Measurements from ENCODE around the gene RIC8B. TPM values are rescaled to one million over a fixed set of nuclear protein-coding genes. Genes with fewer than 3 reads are reported as not detected.

Gene RIC8B
- total RNA-seq, 2 donors from 2014 or later = 15.6 to 22.1 TPM

- 87 to 90% methylated on average over 5 of the region's 5 CpGs for WGBS, 2 donors
- ATAC-seq (no peak), DNase-seq (no peak)
- TF ChIP-seq CTCF (IDR thresholded peaks at IDR 0.05) = no peak
- no peak for TF ChIP-seq POLR2A (IDR thresholded peaks at IDR 0.05)
- H3K9me3 ChIP-seq = no peaks in the 10 kb centered on the region
- H3K27me3 ChIP-seq = no peaks in the 10 kb centered on the region
- H3K36me3 ChIP-seq (replicated peaks in 1 of 2; ENCODE audit: insufficient read depth in 1 of 2, low read depth in 2 of 2) = no peaks in the 10 kb centered on the region
- no peak overlapping the region for H3K27ac ChIP-seq
- H3K4me1 ChIP-seq = peaks cover 24% of the 10 kb centered on the region
- intact Hi-C loops (cut with DNase I) = no loop called here
- no peak overlapping the region for H3K4me3 ChIP-seq
Observed at GRCh38 chr12:106783515-106783914, 9.0 kb downstream of the RIC8B start.

GRCh38 chr12:106790020-106790419 is 15.5 kb downstream of the RIC8B start:
- H3K27me3 ChIP-seq = no peaks in the 10 kb centered on the region
- ATAC-seq (no peak), DNase-seq (no peak)
- no peak overlapping the region for H3K4me3 ChIP-seq
- no peaks in the 10 kb centered on the region for H3K9me3 ChIP-seq
- H3K4me1 ChIP-seq = no peaks in the 10 kb centered on the region
- peaks cover 0 to 3% of the 10 kb centered on the region in 2 donors for H3K36me3 ChIP-seq (replicated peaks in 1 of 2; ENCODE audit: insufficient read depth in 1 of 2, low read depth in 2 of 2)
- H3K27ac ChIP-seq = no peak overlapping the region
- intact Hi-C loops (cut with DNase I) = no loop called here
- TF ChIP-seq POLR2A (IDR thresholded peaks at IDR 0.05) (no peak), CTCF (IDR thresholded peaks at IDR 0.05) (no peak)
- 62 to 65% methylated on average over 2 of the region's 2 CpGs for WGBS, 2 donors

GRCh38 chr12:106791531-106791930 is 17.0 kb downstream of the RIC8B start:
- DNase-seq (no peak), ATAC-seq (no peak)
- H3K9me3 ChIP-seq = no peaks in the 10 kb centered on the region
- no peak overlapping the region for H3K27ac ChIP-seq
- H3K36me3 ChIP-seq (replicated peaks in 1 of 2; ENCODE audit: insufficient read depth in 1 of 2, low read depth in 2 of 2) = peaks cover 0 to 3% of the 10 kb centered on the region in 2 donors
- no peak for TF ChIP-seq POLR2A (IDR thresholded peaks at IDR 0.05)
- TF ChIP-seq CTCF (IDR thresholded peaks at IDR 0.05) = no peak
- no peaks in the 10 kb centered on the region for H3K4me1 ChIP-seq
- intact Hi-C loops (cut with DNase I) = no loop called here
- no peak overlapping the region for H3K4me3 ChIP-seq
- H3K27me3 ChIP-seq = no peaks in the 10 kb centered on the region

- intact Hi-C loops (cut with DNase I) = no loop called here
- TF ChIP-seq POLR2A (IDR thresholded peaks at IDR 0.05) (no peak), CTCF (IDR thresholded peaks at IDR 0.05) (no peak)
- 76 to 78% methylated on average over 1 of the region's 1 CpG for WGBS, 2 donors
- ATAC-seq = no peak
- DNase-seq = no peak
- Histone ChIP-seq H3K27me3 (no peaks in the 10 kb centered on the region), H3K4me3 (no peak overlapping the region), H3K4me1 (no peaks in the 10 kb centered on the region), H3K27ac (no peak overlapping the region), H3K36me3 (replicated peaks in 1 of 2; ENCODE audit: insufficient read depth in 1 of 2, low read depth in 2 of 2) (peaks cover 0 to 3% of the 10 kb centered on the region in 2 donors), H3K9me3 (no peaks in the 10 kb centered on the region)
Observed at GRCh38 chr12:106794369-106794768, 19.9 kb downstream of the RIC8B start.

- no peaks in the 10 kb centered on the region for H3K9me3 ChIP-seq
- H3K4me3 ChIP-seq = no peak overlapping the region
- TF ChIP-seq POLR2A (IDR thresholded peaks at IDR 0.05) = no peak
- TF ChIP-seq CTCF (IDR thresholded peaks at IDR 0.05) = no peak
- H3K4me1 ChIP-seq = no peaks in the 10 kb centered on the region
- H3K27ac ChIP-seq = no peak overlapping the region
- no peaks in the 10 kb centered on the region for H3K36me3 ChIP-seq (replicated peaks in 1 of 2; ENCODE audit: insufficient read depth in 1 of 2, low read depth in 2 of 2)
- no peaks in the 10 kb centered on the region for H3K27me3 ChIP-seq
- ATAC-seq = no peak
- DNase-seq = no peak
- 40 to 43% methylated on average over 1 of the region's 1 CpG for WGBS, 2 donors
- intact Hi-C loops (cut with DNase I) = no loop called here
Observed at GRCh38 chr12:106801167-106801708, 26.8 kb downstream of the RIC8B start.
